Sigmoid colon (tissue), 4 donors: Measurements from ENCODE around the gene LIPT1.

Source experiments
- CTCF ChIP-seq, 4 experiments: fragments of 450-650 bp in 3 of 4; fragments of 200-600 bp in 1 of 4; IDR thresholded peaks; one replicate each; pipeline ENCODE4 v1.5.1; 2016 to 2019; ENCODE audit warnings: antibody characterized with exemption in 4 of 4, mild to moderate bottlenecking in 3 of 4, moderate library complexity in 2 of 4
- POLR2A ChIP-seq, 2 donors: fragments of 450-650 bp; IDR thresholded peaks; one replicate each; pipeline ENCODE4 v1.6.1; 2016; ENCODE audit warnings: antibody characterized with exemption in 2 of 2, mild to moderate bottlenecking in 2 of 2, moderate library complexity in 2 of 2
- POLR2AphosphoS5 ChIP-seq, 4 donors: sonication (generic); formaldehyde crosslinking; IDR thresholded peaks; one replicate each; pipeline ENCODE4 v1.6.1; 2017; ENCODE audit warnings: antibody characterized with exemption in 4 of 4

- TF ChIP-seq CTCF (IDR thresholded peaks at IDR 0.05) = no peak
- no peak for TF ChIP-seq POLR2AphosphoS5 (IDR thresholded peaks at IDR 0.05)
- no peak for TF ChIP-seq POLR2A (IDR thresholded peaks at IDR 0.05)
These were observed 35.8 kb downstream of the LIPT1 start for GRCh38 chr2:99190548-99190947.
